Endothelial cell of hepatic sinusoid (primary cell): ENCODE data around the gene LINGO1.

Experiments
- in situ Hi-C: cut with HindIII; loops from 2 replicates; pipeline ENCODE4 v1.10.0; 2017; ENCODE audit warnings: low sequenced_read_pairs

The LINGO1 gene

GRCh38 chr15:77658304-77658703, 25.6 kb upstream of the LINGO1 start:
- in situ Hi-C loops = loop anchor here (5.0 kb wide), 1 partner anchor 94 kb away; no protein-coding TSS in a partner anchor

DNA sequence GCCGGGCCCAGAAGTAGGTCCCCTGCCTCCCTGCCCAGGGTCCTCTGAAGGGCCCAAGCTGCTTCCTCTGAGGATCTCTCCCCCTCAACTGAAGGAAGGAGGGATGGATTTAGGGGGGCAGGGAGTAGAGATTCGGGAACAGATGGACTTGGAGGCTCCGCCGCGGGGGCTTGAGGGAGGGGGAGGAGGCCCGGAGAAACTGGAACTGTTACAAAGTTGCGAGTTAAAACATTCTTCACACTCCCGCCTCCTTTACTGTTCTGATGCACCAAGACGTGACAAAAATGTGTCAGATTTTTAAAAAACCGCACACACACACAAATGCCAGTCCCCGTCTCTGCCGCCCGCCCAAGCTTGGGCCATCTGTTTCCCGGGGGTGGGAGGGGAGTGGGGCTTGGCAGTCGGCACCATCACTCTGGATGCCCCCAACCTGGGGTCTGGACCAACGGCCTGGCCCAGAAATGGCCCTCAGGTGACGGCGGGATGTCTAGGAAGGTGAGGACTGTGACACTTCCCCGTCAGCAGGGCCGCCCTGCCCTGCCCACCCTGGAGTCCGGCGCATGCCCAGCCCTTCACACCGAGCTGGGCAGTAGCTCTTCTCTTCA, 25.0 kb upstream of the LINGO1 start:
- in situ Hi-C loops = loop anchor here (5.0 kb wide), 1 partner anchor 95 kb away; no protein-coding TSS in a partner anchor

DNA sequence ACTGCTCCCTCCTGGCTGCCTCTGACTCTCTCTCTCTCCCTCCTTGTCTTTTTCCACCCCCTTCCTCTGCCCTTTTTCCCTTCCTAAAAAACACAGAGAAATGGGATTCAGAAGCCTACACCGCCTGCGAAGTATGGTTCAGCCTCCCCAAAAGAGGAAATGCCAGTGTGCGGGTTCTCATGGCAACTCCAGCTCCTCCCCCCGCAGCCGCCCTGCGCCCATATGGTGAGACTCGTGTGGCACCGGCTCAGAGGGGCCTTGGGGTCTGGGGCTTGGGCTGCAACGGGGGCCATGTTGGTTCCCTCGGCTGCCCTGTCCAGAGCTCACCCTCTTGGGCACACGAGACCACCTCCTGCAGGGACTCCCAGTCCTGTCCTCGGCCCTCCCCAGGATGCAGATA, 23.6 kb upstream of the LINGO1 start:
- in situ Hi-C loops = loop anchor here (5.0 kb wide), 1 partner anchor 96 kb away; no protein-coding TSS in a partner anchor

GRCh38 chr15:77654975-77655374, 22.3 kb upstream of the LINGO1 start:
- in situ Hi-C loops = loop anchor here (5.0 kb wide), 1 partner anchor 97 kb away; no protein-coding TSS in a partner anchor

GRCh38 chr15:77653832-77654480, 21.2 kb upstream of the LINGO1 start:
- in situ Hi-C loops = no loop called here

GRCh38 chr15:77650265-77650664, 17.6 kb upstream of the LINGO1 start:
- in situ Hi-C loops = no loop called here

DNA sequence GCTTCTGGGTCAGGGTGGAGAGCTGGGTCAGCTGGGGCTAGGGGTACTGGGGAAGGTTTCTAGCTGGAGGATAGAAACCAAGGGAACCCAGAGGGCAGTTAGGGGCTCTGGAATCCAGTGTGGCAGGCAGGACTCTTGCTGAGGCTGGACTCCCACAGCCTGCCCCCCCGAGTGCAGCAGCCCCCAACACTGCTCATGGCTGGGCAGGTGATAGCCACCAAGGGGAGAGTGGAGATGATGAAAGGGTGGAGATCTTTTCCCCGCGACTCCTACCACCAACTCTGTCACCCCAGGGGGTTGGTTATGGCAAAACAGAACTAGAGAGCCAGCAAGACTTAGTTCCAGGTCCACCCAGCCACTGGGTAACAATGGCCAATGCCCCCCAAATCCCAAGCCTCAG, 16.9 kb upstream of the LINGO1 start:
- in situ Hi-C loops = no loop called here

GRCh38 chr15:77649017-77649416, 16.3 kb upstream of the LINGO1 start:
- in situ Hi-C loops = no loop called here

GRCh38 chr15:77647961-77648360, 15.2 kb upstream of the LINGO1 start:
- in situ Hi-C loops = no loop called here

DNA sequence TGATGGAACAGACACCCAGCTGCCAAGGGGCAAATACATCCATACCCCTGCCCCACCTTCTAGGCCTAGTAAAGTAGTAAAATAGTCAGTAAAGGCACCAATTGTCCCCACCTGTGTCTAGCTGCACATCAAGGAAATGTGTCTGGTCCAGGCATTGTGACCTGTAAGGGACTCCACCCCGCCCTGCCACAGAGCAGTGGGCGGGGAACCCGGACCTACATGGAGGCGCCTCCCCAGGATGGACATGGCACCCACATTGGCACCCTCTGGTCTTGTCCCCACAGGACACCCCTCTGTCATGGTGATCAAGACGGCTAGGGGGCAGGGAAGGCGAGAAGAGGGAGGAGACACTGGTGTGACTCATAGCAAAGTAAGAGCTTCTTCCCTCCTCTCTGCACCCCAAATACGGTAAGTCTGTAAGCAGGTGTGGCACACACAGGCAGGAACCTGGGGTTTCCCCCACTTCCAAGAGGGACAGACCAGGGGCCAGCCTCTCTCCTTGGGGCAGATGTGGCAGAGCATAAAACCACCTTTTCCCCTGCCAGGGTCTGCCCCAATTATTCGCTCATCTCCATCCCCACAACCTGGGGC, 13.5 kb upstream of the LINGO1 start:
- in situ Hi-C loops = no loop called here

GRCh38 chr15:77645602-77646001, 12.9 kb upstream of the LINGO1 start:
- in situ Hi-C loops = no loop called here

- in situ Hi-C loops = loop anchor here (5.0 kb wide), 1 partner anchor 37 kb away; no protein-coding TSS in a partner anchor
Observed at GRCh38 chr15:77644543-77645247, 12.0 kb upstream of the LINGO1 start.

DNA sequence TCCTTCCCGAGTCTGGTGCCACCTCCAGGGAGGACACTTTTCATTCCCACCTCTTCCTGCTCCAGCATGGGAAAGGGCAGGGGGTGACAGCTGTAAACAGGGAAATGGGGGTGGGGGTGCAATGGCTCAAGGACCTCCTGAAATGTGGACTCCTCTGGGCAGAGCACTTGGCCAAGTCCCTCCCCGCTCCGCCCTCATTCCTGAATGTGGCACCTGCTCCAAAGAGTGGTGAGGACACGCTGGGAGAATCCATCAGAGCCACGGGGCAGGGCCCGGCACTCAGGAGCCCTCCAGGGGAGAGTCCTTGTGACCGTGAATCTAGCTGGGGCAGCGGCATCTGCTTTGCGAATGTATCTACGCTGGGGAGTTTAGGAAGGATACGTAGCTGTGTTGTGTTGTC, 11.1 kb upstream of the LINGO1 start:
- in situ Hi-C loops = loop anchor here (5.0 kb wide), 1 partner anchor 36 kb away; no protein-coding TSS in a partner anchor

- in situ Hi-C loops = loop anchor here (5.0 kb wide), 1 partner anchor 36 kb away; no protein-coding TSS in a partner anchor
Observed at GRCh38 chr15:77642793-77643430, 10.2 kb upstream of the LINGO1 start.

GRCh38 chr15:77641999-77642398, 9.3 kb upstream of the LINGO1 start:
- in situ Hi-C loops = loop anchor here (5.0 kb wide), 1 partner anchor 35 kb away; no protein-coding TSS in a partner anchor

GRCh38 chr15:77640615-77641014, 7.9 kb upstream of the LINGO1 start:
- in situ Hi-C loops = loop anchor here (5.0 kb wide), 1 partner anchor 33 kb away; no protein-coding TSS in a partner anchor

- in situ Hi-C loops = no loop called here
Observed at GRCh38 chr15:77639431-77639830, 6.7 kb upstream of the LINGO1 start.

GRCh38 chr15:77637851-77638692, 5.4 kb upstream of the LINGO1 start:
- in situ Hi-C loops = no loop called here

- in situ Hi-C loops = no loop called here
Observed at GRCh38 chr15:77636209-77636608, 3.5 kb upstream of the LINGO1 start.
